DOHH2 (cell line): ENCODE results near the gene SIK2.

Experiments
- H3F3A ChIP-seq: fragments of 200-600 bp; sonication (generic), shearing (Covaris generic); 2 replicates; pipeline ENCODE4 v1.6.0; 2016; ENCODE audit warnings: antibody characterized with exemption, mild to moderate bottlenecking; ENCODE audit not compliant: control insufficient read depth, insufficient read depth
- H3K27ac ChIP-seq: fragments of 200-600 bp; sonication (generic); 2 replicates; pipeline ENCODE4 v1.5.1; 2014; ENCODE audit warnings: low read depth, mild to moderate bottlenecking, low read length, moderate library complexity
- H3K27me3 ChIP-seq: fragments of 200-600 bp; sonication (generic); 2 replicates; pipeline ENCODE4 v1.6.1; 2014; ENCODE audit warnings: mild to moderate bottlenecking, low read length, mixed read lengths; ENCODE audit not compliant: control insufficient read depth
- H3K36me3 ChIP-seq: fragments of 200-600 bp; sonication (generic); 2 replicates; pipeline ENCODE4 v1.6.1; 2014; ENCODE audit warnings: mild to moderate bottlenecking, low read length, moderate library complexity, mixed read lengths; ENCODE audit not compliant: control insufficient read depth
- H3K4me1 ChIP-seq: fragments of 200-600 bp; sonication (generic); 2 replicates; pipeline ENCODE4 v1.6.1; 2014; ENCODE audit warnings: mild to moderate bottlenecking, low read length, mixed read lengths; ENCODE audit not compliant: control insufficient read depth
- H3K4me2 ChIP-seq: fragments of 200-600 bp; sonication (generic); 2 replicates; pipeline ENCODE4 v1.6.0; 2014; ENCODE audit warnings: mild to moderate bottlenecking, low read length, moderate library complexity
- H3K4me3 ChIP-seq: fragments of 200-600 bp; sonication (generic); 2 replicates; pipeline ENCODE4 v1.5.1; 2014; ENCODE audit warnings: mild to moderate bottlenecking, low read length, mixed read lengths
- H3K79me2 ChIP-seq: fragments of 200-600 bp; sonication (generic); 2 replicates; pipeline ENCODE4 v1.6.1; 2014; ENCODE audit warnings: mild to moderate bottlenecking, low read length, mixed read lengths; ENCODE audit not compliant: control insufficient read depth
- H3K9me2 ChIP-seq: fragments of 200-600 bp; sonication (generic); replicated peaks from 2 replicates; pipeline ENCODE4 v1.6.1; 2014; ENCODE audit warnings: mild to moderate bottlenecking, low read length, mixed read lengths; ENCODE audit not compliant: control insufficient read depth
- H3K9me3 ChIP-seq: fragments of 200-600 bp; sonication (generic); 2 replicates; pipeline ENCODE4 v1.6.1; 2014; ENCODE audit warnings: antibody characterized with exemption, low read length, mixed read lengths; ENCODE audit not compliant: control insufficient read depth, insufficient read depth
- H4K20me1 ChIP-seq: fragments of 200-600 bp; sonication (generic); 2 replicates; pipeline ENCODE4 v1.6.0; 2014; ENCODE audit warnings: low read depth, mild to moderate bottlenecking, antibody characterized with exemption, low read length, moderate library complexity; ENCODE audit not compliant: control insufficient read depth, insufficient read depth
- EZH2phosphoT487 ChIP-seq: fragments of 200-600 bp; sonication (generic); IDR thresholded peaks from 2 replicates; pipeline ENCODE4 v1.6.1; 2017; ENCODE audit warnings: borderline replicate concordance, mild to moderate bottlenecking, antibody characterized with exemption, low read length, moderate library complexity, mixed read lengths
- TF ChIP-seq, protein P1 (sequence below): fragments of 200-600 bp; sonication (generic); IDR thresholded peaks from one replicate; pipeline ENCODE4 v1.5.1; 2014; ENCODE audit warnings: antibody characterized with exemption, mild to moderate bottlenecking, low read depth, low read length; ENCODE audit not compliant: poor library complexity, severe bottlenecking

SIK2 gene

DNA sequence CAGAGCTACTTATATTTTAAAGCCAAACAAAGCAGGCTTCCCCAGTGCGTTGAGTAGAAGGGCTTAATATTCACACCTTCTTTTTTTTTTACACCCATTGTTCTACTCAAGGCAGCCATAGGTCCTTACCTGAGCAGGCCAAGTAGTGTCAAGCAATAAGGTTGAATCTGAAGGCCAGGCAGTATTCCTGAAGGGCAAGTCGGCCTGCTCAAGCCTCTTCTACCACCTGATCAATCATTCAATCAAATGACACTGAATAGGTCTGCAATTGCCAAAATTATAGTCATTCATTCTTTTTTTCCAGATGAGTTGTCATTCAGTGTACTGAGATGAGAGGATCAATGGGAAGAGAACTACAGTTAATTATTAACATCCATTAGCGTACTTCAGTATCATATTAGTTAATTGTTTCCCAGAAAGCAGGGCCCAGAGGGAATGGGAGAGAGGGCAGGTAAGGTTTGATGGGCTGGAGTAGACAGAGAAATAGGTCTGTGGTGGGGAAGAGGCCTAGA is 175.9 kb downstream of the SIK2 start:
- no peak for TF ChIP-seq EZH2phosphoT487
- TF ChIP-seq, protein P1, sequence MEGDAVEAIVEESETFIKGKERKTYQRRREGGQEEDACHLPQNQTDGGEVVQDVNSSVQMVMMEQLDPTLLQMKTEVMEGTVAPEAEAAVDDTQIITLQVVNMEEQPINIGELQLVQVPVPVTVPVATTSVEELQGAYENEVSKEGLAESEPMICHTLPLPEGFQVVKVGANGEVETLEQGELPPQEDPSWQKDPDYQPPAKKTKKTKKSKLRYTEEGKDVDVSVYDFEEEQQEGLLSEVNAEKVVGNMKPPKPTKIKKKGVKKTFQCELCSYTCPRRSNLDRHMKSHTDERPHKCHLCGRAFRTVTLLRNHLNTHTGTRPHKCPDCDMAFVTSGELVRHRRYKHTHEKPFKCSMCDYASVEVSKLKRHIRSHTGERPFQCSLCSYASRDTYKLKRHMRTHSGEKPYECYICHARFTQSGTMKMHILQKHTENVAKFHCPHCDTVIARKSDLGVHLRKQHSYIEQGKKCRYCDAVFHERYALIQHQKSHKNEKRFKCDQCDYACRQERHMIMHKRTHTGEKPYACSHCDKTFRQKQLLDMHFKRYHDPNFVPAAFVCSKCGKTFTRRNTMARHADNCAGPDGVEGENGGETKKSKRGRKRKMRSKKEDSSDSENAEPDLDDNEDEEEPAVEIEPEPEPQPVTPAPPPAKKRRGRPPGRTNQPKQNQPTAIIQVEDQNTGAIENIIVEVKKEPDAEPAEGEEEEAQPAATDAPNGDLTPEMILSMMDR: no peak
- H4K20me1 ChIP-seq: no peaks in the 10 kb centered on the region
- no peaks in the 10 kb centered on the region for H3K9me2 ChIP-seq
- H3K4me2 ChIP-seq: no peak overlapping the region
- peaks cover 17% of the 10 kb centered on the region for H3K4me1 ChIP-seq
- no peaks in the 10 kb centered on the region for H3K79me2 ChIP-seq
- H3K27ac ChIP-seq: no peak overlapping the region
- H3K9me3 ChIP-seq: no peaks in the 10 kb centered on the region
- H3K36me3 ChIP-seq: no peaks in the 10 kb centered on the region
- no peaks in the 10 kb centered on the region for H3F3A ChIP-seq
- H3K27me3 ChIP-seq: no peaks in the 10 kb centered on the region
- H3K4me3 ChIP-seq: no peak overlapping the region

DNA sequence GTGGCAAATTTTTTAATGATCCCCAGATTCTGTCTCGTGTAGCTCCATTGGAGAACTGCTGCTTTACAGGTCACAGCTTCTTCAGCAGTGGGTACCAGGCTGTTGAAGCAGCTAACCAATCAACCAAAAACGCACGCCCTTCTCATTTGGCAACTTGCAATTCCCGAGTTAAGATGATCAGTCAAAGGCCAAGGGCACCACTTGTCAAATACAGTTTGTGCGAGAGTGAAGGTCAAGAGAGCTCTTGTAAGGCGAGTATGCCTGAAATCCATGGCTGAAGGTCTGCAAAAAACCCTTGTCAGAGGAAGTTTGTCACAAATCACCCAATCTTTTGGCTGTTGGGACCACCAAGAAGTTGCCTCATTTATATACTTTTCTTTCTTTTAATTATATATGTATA is 176.9 kb downstream of the SIK2 start:
- Histone ChIP-seq H4K20me1 (no peaks in the 10 kb centered on the region), H3K4me1 (peaks cover 17% of the 10 kb centered on the region), H3K36me3 (no peaks in the 10 kb centered on the region), H3K9me2 (no peaks in the 10 kb centered on the region), H3K9me3 (no peaks in the 10 kb centered on the region), H3K27ac (no peak overlapping the region), H3F3A (no peaks in the 10 kb centered on the region), H3K4me3 (no peak overlapping the region), H3K4me2 (no peak overlapping the region), H3K79me2 (no peaks in the 10 kb centered on the region), H3K27me3 (no peaks in the 10 kb centered on the region)
- TF ChIP-seq EZH2phosphoT487: no peak
- TF ChIP-seq, protein P1: no peak
